Testis (tissue), 3 donors: ENCODE measurements around the gene CREBRF. TPM values are rescaled to one million over a fixed set of nuclear protein-coding genes. Genes with fewer than 3 reads are reported as not detected.

Source experiments
- DNase-seq: peaks from one replicate; pipeline ENCODE4 v3.0.0-alpha.2; 2019
- H3K27ac ChIP-seq, 2 donors: fragments of 200-600 bp; sonication (generic); one replicate each; pipeline ENCODE4 v1.5.1; 2019
- H3K27me3 ChIP-seq: fragments of 200-600 bp; sonication (generic); one replicate; pipeline ENCODE4 v1.5.1; 2019
- H3K36me3 ChIP-seq: fragments of 200-600 bp; sonication (generic); one replicate; pipeline ENCODE4 v1.5.1; 2017; ENCODE audit warnings: low read depth; ENCODE audit errors: missing control alignments
- H3K4me1 ChIP-seq: fragments of 200-600 bp; sonication (generic); one replicate; pipeline ENCODE4 v1.5.1; 2019
- H3K4me3 ChIP-seq, 2 donors: fragments of 200-600 bp; sonication (generic); one replicate each; pipeline ENCODE4 v1.5.1; 2017 to 2019
- H3K9me3 ChIP-seq: fragments of 200-600 bp; sonication (generic); one replicate; pipeline ENCODE4 v1.5.1; 2017
- POLR2A ChIP-seq: fragments of 450-650 bp; IDR thresholded peaks from one replicate; pipeline ENCODE4 v1.6.1; 2017; ENCODE audit warnings: antibody characterized with exemption, mild to moderate bottlenecking, moderate library complexity
- WGBS, 2 donors: methylation state at CpG; one replicate each; pipeline ENCODE4 v1.1.5; 2018; 5-methylcytosine and 5-hydroxymethylcytosine counted together
- intact Hi-C: fragments of 100-400 bp; cut with DNase I; formaldehyde crosslinking; loops from one replicate; pipeline ENCODE4 v1.15.1; 2023; ENCODE audit warnings: low total_unique reads
- polyA plus RNA-seq: library from polyadenylated mRNA; stranded (reverse); fragments of 350-450 nt; fragmentation: Illumina TruSeq; extraction: RNeasy Lipid Tissue Mini Kit (QIAGEN cat#74804); gene quantifications from one replicate; pipeline ENCODE4 v1.2.3, GENCODE V29; 2014; ENCODE audit warnings: low read depth, low replicate concordance; ENCODE audit not compliant: insufficient read depth
- total RNA-seq, 2 donors: library from RNA; depleted of rRNA; stranded (reverse); fragments of >200 nt; gene quantifications; one replicate each; pipeline ENCODE4 v1.2.3, GENCODE V29; 2016
- TF ChIP-seq, protein P1 (sequence below), 3 experiments: fragments of 450-650 bp in 2 of 3; fragments of 200-600 bp in 1 of 3; sonication (generic) in 1 of 3; IDR thresholded peaks; one replicate each; pipeline ENCODE4 v1.5.1; 2016 to 2019; ENCODE audit warnings: antibody characterized with exemption in 3 of 3, mild to moderate bottlenecking in 2 of 3, moderate library complexity in 1 of 3

Gene CREBRF
- total and polyA plus RNA-seq, 3 donors from 2014 or later: 24.2 to 58.4 (median 55.6) TPM

DNA sequence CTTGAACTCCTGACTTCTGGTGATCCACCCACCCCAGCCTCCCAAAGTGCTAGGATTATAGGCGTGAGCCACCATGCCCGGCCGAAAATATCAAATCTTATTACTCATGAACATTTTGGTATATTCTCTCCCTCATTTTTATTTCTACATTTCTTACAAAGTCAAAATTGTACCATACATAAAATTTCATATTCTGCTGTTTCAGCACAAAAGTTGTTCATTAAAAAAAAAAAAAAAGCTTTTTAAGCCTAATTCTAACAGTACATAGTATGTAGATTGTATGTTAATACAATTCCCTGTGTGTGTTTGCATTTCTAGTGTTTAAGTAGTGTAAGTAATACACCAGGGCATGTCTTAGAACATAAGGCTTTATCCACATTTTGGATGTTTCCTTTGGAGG, 103.1 kb downstream of the CREBRF start:
- H3K4me3 ChIP-seq: no peak overlapping the region
- TF ChIP-seq, protein P1, sequence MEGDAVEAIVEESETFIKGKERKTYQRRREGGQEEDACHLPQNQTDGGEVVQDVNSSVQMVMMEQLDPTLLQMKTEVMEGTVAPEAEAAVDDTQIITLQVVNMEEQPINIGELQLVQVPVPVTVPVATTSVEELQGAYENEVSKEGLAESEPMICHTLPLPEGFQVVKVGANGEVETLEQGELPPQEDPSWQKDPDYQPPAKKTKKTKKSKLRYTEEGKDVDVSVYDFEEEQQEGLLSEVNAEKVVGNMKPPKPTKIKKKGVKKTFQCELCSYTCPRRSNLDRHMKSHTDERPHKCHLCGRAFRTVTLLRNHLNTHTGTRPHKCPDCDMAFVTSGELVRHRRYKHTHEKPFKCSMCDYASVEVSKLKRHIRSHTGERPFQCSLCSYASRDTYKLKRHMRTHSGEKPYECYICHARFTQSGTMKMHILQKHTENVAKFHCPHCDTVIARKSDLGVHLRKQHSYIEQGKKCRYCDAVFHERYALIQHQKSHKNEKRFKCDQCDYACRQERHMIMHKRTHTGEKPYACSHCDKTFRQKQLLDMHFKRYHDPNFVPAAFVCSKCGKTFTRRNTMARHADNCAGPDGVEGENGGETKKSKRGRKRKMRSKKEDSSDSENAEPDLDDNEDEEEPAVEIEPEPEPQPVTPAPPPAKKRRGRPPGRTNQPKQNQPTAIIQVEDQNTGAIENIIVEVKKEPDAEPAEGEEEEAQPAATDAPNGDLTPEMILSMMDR (IDR thresholded peaks at IDR 0.05): no peak
- no peak for TF ChIP-seq POLR2A
- H3K9me3 ChIP-seq: no peaks in the 10 kb centered on the region
- no peaks in the 10 kb centered on the region for H3K27me3 ChIP-seq
- H3K27ac ChIP-seq: no peak overlapping the region
- peaks cover 13% of the 10 kb centered on the region for H3K4me1 ChIP-seq
- 92 to 97% methylated on average over 3 of the region's 3 CpGs for WGBS, 2 donors
- intact Hi-C loops: no loop called here
- no peaks in the 10 kb centered on the region for H3K36me3 ChIP-seq
- DNase-seq: no peak

GRCh38 chr5:173161148-173161547, 105.0 kb downstream of the CREBRF start:
- Histone ChIP-seq H3K9me3 (no peaks in the 10 kb centered on the region), H3K4me3 (no peak overlapping the region), H3K27ac (no peak overlapping the region), H3K4me1 (peaks cover 13% of the 10 kb centered on the region), H3K27me3 (no peaks in the 10 kb centered on the region), H3K36me3 (no peaks in the 10 kb centered on the region)
- 90 to 92% methylated on average over 5 of the region's 5 CpGs for WGBS, 2 donors
- no peak for DNase-seq
- TF ChIP-seq, protein P1 (IDR thresholded peaks at IDR 0.05): no peak
- TF ChIP-seq POLR2A: no peak
- intact Hi-C loops: no loop called here

GRCh38 chr5:173163219-173163618, 107.1 kb downstream of the CREBRF start:
- no peaks in the 10 kb centered on the region for H3K36me3 ChIP-seq
- 46 to 77% methylated on average over 5 to 7 of the region's 7 CpGs for WGBS, 2 donors
- intact Hi-C loops: no loop called here

GRCh38 chr5:173165177-173166016, 109.2 kb downstream of the CREBRF start:
- no peak for DNase-seq
- intact Hi-C loops: no loop called here
- Histone ChIP-seq H3K36me3 (no peaks in the 10 kb centered on the region), H3K27me3 (no peaks in the 10 kb centered on the region), H3K27ac (no peak overlapping the region), H3K4me3 (no peak overlapping the region), H3K9me3 (no peaks in the 10 kb centered on the region), H3K4me1 (peaks cover 13% of the 10 kb centered on the region)
- no peak for TF ChIP-seq POLR2A
- TF ChIP-seq, protein P1 (IDR thresholded peaks at IDR 0.05): no peak
- 92 to 97% methylated on average over 2 of the region's 2 CpGs for WGBS, 2 donors

More at GRCh38 chr5:173163219-173163618, 107.1 kb downstream of the CREBRF start:
- no peak overlapping the region for H3K4me3 ChIP-seq
- H3K27me3 ChIP-seq: no peaks in the 10 kb centered on the region
- H3K4me1 ChIP-seq: peaks cover 13% of the 10 kb centered on the region
- no peaks in the 10 kb centered on the region for H3K9me3 ChIP-seq
- peak; percentile 81 for DNase-seq
- TF ChIP-seq, protein P1 (IDR thresholded peaks at IDR 0.05): no peak
- TF ChIP-seq POLR2A: no peak
- H3K27ac ChIP-seq: peak overlapping the region in 1 of 2 donors; percentile 44

DNA sequence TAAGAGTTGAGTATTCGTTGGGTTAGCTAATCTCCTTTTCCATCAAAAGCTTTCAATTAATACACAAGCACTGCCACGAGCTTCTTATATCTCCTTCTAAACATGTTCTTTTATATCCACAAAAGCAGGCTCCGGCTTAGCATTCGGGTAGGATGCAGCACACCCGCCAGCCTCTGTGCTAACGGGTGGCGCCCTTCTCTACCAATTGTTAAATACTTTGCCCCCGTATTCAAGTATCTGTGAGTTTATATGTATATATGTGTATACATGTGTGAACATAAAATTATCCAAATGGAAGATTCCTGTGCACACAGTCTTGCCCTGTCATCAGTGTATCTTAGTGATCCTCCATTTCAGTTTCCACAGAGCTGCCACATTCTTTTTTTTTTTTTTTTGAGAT, 116.0 kb downstream of the CREBRF start:
- no peak for TF ChIP-seq POLR2A
- TF ChIP-seq, protein P1 (IDR thresholded peaks at IDR 0.05): no peak
- DNase-seq: no peak
- no peaks in the 10 kb centered on the region for H3K36me3 ChIP-seq
- H3K27ac ChIP-seq: no peak overlapping the region
- intact Hi-C loops: no loop called here
- WGBS, 2 donors: 84 to 87% methylated on average over 8 of the region's 8 CpGs
- H3K4me3 ChIP-seq: no peak overlapping the region
- no peaks in the 10 kb centered on the region for H3K9me3 ChIP-seq
- H3K4me1 ChIP-seq: no peaks in the 10 kb centered on the region
- H3K27me3 ChIP-seq: no peaks in the 10 kb centered on the region
